ENCODE data around the gene DCAF12.
"Not testable (repeated sequence)": the region's sequence is repeated elsewhere in the genome, so short reads cannot be mapped to it uniquely, and the experiment has no call there.

The DCAF12 gene

DNA sequence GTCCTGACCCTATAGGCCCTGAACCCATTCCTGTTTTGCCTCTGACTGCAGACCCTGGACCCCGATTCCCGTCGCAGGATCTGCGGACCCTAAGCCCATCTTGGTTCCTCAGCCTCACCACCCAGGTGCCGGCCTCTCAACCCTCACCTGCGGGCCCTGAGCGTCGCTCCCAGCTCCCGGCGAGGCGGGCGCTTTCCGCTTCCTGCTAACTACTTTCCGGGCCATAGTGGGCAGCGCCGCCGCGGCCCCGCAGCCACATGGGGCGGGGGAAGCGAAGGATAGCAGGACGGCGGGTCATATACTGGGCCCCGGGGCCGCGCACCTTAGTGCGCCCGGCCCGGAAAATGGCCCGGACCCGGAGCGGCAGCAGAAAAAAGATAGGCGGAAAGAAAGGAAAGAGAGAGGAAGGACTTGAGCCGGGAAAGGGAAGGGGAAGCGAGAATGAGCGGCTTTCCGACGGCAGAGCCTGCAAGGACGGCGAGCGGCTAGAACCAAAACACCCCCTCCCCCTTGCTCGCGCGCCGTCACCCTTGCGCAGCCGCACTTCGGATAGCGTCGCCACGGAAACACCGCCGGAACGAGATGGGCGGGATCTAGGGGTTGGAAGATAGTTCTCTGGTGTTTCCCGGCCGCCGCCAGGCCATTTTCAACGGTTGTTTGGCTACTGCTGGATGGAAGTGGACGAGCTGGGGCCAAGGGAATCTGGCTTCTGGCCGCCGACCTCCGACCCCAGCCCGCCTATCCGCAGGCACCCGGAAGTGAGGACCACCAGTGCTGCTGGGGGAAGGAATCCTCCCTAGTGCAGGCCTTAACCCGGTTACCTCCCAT, at the start of gene DCAF12:
DCAF12 (minus strand) TSS at position 492 of the 828 bp plus-strand sequence; CDS start at position 225, 267 bp downstream.
- DNase-seq = no peak

- DNase-seq = no peak
Observed at GRCh38 chr9:34176089-34176488, 49.6 kb upstream of the DCAF12 start.

DNA sequence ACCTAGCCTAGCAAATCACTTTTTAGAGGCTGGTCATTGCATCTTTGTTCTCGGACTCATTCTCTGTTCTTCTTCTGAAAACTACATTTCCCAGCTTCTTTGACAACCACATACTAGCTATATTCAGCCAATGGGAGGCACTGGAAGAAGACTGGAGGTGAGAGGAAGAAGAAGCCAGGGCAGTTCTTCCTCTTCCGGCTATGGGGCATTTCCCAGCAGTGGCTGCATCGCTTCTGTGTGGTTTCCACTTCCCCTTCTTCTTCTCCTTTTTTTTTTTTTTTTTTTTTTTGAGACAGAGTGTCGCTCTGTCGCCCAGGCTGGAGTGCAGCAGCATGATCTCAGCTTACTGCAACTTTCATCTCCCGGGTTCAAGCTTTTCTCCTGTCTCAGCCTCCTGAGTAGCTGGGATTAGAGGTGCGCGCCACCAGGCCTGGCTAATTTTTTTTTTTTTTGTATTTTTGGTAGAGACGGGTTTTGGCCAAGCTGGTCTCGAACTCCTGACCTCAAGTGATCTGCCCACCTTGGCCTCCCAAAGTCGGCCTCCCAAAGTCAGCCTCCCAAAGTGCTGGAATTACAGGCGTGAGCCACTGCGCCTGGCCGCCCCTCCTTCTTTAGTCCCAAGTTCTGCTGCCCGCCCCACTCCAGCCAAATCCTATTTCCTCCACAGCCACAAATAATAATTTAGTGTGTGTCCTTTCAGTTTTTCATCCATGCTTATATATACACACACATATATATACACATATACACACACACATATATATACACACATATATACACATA, 45.4 kb upstream of the DCAF12 start:
- no peak for DNase-seq

DNA sequence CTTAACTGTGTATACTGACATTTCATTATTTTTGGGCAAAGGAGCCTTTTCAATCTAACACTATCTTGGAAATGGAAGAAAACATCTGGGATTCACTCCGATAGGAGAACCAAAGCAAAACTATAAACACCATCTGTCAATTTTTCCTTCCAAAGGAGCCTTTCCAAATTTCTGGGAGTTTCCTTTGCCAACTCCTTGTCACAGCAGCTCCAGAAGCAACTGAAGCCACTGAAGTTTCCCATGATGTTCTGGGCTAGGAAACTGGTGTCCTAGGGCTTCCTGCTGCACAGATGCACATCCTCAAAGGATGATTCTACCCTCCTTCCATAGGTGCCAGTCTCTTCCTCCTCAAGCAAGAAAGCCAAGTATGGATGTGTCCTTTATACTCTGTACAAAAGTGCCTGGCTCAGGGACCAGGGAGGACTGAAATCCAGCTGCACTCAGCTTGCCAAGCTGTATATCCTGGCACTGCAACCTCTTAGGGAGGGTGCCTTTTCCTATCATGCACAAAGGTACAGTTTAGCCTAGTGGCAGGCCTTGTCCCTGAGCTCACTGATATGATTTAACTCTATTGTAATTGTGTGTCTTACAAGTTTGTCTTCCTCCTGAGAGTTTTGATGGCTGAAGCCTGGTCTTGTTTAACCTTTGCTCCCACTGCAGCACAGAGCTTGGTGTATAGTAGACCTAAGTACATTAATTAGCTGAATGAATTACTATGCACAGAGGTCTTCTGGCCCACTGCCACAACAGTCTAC, 43.9 kb upstream of the DCAF12 start:
- DNase-seq = no peak

GRCh38 chr9:34169125-34169524, 42.6 kb upstream of the DCAF12 start:
- no peak for DNase-seq

DNA sequence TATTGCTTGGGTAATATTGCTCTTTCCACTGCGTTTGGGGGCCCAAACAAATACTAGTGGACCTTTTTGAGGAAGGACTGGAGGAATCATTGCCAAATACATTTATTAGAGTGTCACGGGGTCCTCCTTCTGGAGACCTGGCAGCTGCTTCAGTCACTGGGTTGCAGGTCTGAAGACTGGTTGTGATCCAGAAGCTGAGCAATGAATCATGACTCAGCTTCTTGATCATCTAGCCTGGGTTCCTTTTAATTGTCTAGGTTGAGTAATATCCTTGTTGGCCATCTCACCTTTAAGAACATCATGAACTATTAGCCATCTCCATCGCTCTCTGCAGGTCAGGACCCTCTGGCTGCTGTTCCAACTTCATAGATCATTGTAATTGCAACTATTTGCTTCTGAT, 36.9 kb upstream of the DCAF12 start:
- DNase-seq = no peak

- DNase-seq = no peak
Observed at GRCh38 chr9:34158362-34158869, 31.9 kb upstream of the DCAF12 start.

DNA sequence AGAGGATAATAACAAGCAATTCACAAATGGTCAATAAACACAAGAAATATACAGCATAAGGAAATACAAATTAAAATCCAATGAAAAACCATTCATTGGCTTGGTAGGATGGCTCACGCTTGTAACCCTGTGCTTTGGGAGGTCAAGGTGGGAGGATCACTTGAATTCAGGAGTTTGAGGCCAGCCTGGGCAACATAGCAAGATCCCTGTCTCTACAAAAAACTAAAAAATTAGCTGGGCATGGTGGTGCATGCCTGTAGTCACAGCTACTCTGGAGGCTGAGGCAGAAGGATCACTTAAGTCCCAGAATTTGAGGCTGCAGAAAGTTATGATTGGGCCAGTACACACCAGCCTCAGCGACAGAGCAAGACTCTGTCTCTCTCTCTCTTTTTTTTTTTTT, 31.4 kb upstream of the DCAF12 start:
- DNase-seq = no peak

DNA sequence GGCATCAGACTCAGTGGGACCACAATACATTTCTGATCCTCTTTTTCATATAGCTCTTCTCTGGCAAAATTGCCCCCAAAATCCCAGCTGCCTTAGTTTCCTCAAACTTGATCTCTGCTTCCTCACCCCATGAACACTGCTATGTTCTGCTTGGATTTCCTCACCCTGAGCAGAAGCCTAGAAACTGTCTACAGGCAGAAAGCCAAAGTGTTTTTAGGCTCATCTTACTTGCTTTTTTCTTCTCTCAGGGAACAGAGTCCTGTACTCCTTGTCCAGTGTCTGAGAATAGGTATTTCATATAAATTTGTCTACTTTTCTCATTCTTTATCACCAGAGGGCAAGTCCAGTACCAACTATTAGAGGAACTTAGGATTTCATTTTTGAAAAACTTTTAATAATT, 30.8 kb upstream of the DCAF12 start:
- no peak for DNase-seq

- DNase-seq = no peak
Observed at GRCh38 chr9:34154057-34154456, 27.6 kb upstream of the DCAF12 start.

DNA sequence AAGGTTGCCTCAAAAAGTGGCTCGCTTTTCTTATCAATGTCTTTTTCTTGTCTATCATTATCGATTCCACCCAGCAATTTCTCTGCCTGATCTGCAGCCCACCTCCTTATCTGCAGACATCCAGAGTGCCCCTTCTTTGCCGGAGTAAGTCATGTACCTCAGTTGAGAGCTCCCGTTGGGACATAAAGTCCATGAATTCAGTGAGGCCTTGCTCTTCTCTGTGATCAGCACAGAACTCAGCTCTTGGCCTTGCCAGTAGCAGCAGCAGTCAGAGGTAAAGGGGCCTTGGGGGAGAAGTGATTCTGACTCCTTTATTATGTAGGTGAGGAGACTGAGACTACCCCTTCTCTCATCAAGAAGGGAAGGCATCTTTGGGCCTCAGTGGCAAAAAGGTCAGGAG, 24.9 kb upstream of the DCAF12 start:
- DNase-seq = no peak

DNA sequence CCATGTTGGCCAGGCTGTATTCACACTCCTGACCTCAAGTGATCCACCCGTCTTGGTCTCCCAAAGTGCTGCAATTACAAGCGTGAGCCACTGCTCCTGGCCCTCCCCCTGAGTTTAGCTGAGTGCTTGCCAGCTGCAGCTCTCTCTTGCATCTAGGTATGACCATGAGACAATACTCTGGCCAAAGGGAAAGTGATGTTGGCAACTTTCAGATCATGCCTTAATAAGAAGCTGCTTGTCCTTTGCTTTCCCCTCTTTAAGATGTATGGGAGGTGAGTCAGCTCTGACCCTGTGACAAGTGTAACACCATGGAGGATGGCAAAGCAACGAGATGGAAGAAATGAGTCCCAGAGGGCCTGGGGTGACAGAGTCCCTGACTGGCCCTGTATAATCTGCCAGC, 18.7 kb upstream of the DCAF12 start:
- DNase-seq = no peak

DNA sequence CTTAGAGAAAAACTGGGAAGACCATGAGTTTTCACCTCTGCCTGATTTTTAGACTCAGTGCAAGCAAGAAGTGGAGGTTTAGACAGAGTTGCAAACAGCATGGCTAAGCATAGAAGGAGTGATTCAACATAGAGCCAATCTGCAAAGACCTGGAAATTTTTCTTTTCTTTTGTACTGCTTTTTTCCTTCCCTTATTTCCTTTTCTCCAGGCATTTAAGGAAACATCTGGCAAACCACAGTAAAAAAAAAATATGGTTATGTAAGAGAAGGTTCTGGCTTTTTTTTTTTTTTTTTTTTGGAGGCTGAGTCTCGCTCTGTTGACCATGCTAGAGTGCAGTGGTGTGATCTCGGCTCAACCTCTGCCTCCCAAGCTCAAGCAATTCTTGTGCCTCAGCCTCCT, 16.6 kb upstream of the DCAF12 start:
- no peak for DNase-seq

DNA sequence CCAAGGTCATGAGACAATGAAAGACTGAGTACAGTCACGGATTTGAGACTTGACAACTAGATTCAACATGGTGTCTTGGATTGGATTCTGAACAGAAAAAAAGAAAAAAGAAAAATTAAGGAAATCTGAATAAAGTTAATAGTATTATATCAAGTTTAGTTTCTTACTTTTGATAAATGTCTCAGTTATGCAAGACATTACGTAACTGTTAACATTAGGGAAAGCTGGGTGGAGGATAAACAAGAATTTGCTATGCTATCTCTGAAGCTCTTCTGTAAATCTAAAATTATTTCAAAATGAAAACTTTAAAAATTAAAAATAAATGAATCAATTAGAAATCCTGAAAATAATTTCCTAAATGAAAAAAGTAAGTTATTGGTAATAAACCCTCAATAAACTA, 14.4 kb upstream of the DCAF12 start:
- DNase-seq = no peak

- no peak for DNase-seq
Observed at GRCh38 chr9:34139477-34140146, 13.1 kb upstream of the DCAF12 start.

GRCh38 chr9:34138644-34139043, 12.1 kb upstream of the DCAF12 start:
- DNase-seq = not testable (repeated sequence)

DNA sequence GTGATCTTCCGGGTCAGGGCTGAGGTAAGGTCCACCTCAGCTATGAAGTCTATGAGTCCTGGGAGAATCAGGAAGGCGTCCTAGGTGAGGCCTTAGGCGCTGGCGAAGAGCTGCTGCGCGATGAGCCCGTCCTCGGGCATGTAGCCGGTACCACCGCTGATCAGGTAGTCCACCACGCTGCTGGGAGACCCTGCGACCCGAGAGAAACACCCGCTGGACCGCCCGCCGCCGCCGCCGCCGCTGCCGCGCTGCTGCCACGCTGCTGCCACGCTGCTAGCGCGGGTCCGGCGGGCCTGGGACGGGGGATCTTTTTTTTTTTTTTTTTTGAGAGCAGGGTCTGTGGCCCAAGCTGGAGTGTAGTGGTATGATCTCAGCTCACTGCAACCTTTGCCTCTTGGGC, 8.0 kb upstream of the DCAF12 start:
- DNase-seq = no peak

DNA sequence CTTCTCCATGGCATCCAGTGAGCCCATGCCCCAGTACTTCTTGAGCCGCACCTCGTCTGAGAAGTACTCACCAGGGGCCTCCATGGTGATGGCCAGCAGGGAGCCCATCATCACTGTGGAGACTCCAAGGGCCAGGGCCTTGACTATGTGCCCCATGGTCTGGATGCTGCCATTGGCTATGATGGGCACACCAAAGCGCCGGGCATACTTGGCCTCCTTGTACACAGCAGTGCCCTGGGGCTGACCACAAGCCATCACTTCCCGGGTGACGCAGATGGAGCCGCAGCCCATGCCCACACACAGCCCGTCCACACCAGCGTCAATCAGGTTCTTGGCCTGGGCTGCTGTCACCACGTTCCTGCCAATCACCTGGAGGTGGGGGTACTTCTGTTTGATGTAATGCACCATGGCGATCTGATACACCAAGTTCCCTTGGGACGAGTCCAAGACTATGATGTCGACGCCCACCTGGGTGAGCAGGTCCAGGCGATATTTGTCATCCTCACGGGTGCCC, 7.0 kb upstream of the DCAF12 start:
- DNase-seq = no peak

- DNase-seq = no peak
Observed at GRCh38 chr9:34131571-34131970, 5.1 kb upstream of the DCAF12 start.

GRCh38 chr9:34127035-34127948, 794 bp upstream of the DCAF12 start:
- no peak for DNase-seq

- DNase-seq = no peak
Observed at GRCh38 chr9:34125681-34126206, 754 bp downstream of the DCAF12 start.
